PC-3 (cell line): ENCODE results near the gene SPCS2. TPM values are rescaled to one million over a fixed set of nuclear protein-coding genes. Genes with fewer than 3 reads are reported as not detected.
A peak's percentile ranks its signal among the peaks of the same experiment; 100 is the strongest.
"Not testable (repeated sequence)": the region's sequence is repeated elsewhere in the genome, so short reads cannot be mapped to it uniquely, and the experiment has no call there.

Experiments used
- ATAC-seq: fragments of 200-7000 bp; cut with Tn5 transposase; 2 replicates; pipeline ENCODE4 v1.9.1; 2020; ENCODE audit warnings: mild to moderate bottlenecking, moderate library complexity
- BruUV-seq: library from RNA; stranded (reverse); fragments of 400-500 nt; replicated peaks from 2 replicates; lab custom pipeline; 2021; lab: Mats Ljungman, UMichigan
- CTCF ChIA-PET: fragments of 300-600 bp; sonication (Branson Sonifier 250); formaldehyde crosslinking; loops from one replicate; lab custom pipeline; 2022; ENCODE audit warnings: antibody characterized with exemption; lab: Charles Lee
- POLR2A ChIA-PET: fragments of 300-600 bp; sonication (Branson Sonifier 250); formaldehyde crosslinking; loops from one replicate; lab custom pipeline; 2022; ENCODE audit warnings: antibody characterized with exemption; ENCODE audit not compliant: unreplicated experiment; lab: Charles Lee
- DNase-seq: peaks from one replicate; pipeline ENCODE4 v3.0.0-alpha.2; 2015
- H2AFZ ChIP-seq: fragments of 300-600 bp; sonication (generic); 2 replicates; pipeline ENCODE4 v1.6.0; 2016; ENCODE audit warnings: antibody characterized with exemption, low read length
- H3F3A ChIP-seq: fragments of 300-600 bp; sonication (generic); one replicate; pipeline ENCODE4 v1.6.0; 2017; ENCODE audit warnings: antibody characterized with exemption, low read length, control low read depth, mild to moderate bottlenecking; ENCODE audit not compliant: unreplicated experiment
- H3K27ac ChIP-seq: fragments of 300-600 bp; sonication (generic); 2 replicates; pipeline ENCODE4 v1.5.1; 2016; ENCODE audit warnings: mild to moderate bottlenecking, low read length
- H3K27me3 ChIP-seq: fragments of 300-600 bp; sonication (generic); 2 replicates; pipeline ENCODE4 v1.6.1; 2016; ENCODE audit warnings: low read length, mixed read lengths
- H3K36me3 ChIP-seq: fragments of 300-600 bp; sonication (generic); 2 replicates; pipeline ENCODE4 v1.6.1; 2016; ENCODE audit warnings: low read depth, mixed run types, low read length, mixed read lengths
- H3K4me1 ChIP-seq: fragments of 300-600 bp; sonication (generic); 2 replicates; pipeline ENCODE4 v1.5.1; 2016; ENCODE audit warnings: low read length; ENCODE audit not compliant: insufficient read depth
- H3K4me2 ChIP-seq: fragments of 300-600 bp; sonication (generic); 2 replicates; pipeline ENCODE4 v1.6.0; 2016; ENCODE audit warnings: low read length
- H3K4me3 ChIP-seq: fragments of 300-600 bp; sonication (generic); 2 replicates; pipeline ENCODE4 v1.5.1; 2016; ENCODE audit warnings: mild to moderate bottlenecking, low read length, mixed read lengths
- H3K79me2 ChIP-seq: fragments of 300-600 bp; sonication (generic); 2 replicates; pipeline ENCODE4 v1.6.1; 2017; ENCODE audit warnings: low read length, mixed read lengths
- H3K9ac ChIP-seq: fragments of 300-600 bp; sonication (generic); 2 replicates; pipeline ENCODE4 v1.6.0; 2016; ENCODE audit warnings: mild to moderate bottlenecking, low read length
- H3K9me2 ChIP-seq: fragments of 300-600 bp; sonication (generic); replicated peaks from 2 replicates; pipeline ENCODE4 v1.6.1; 2016; ENCODE audit warnings: mixed run types, low read length, mixed read lengths
- H3K9me3 ChIP-seq: fragments of 300-600 bp; sonication (generic); 2 replicates; pipeline ENCODE4 v1.6.1; 2016; ENCODE audit warnings: low read length, mixed read lengths
- H4K20me1 ChIP-seq: fragments of 300-600 bp; sonication (generic); 2 replicates; pipeline ENCODE4 v1.6.1; 2016; ENCODE audit warnings: low read length, mixed read lengths
- CTCF ChIP-seq: fragments of 300-600 bp; sonication (generic); conservative IDR thresholded peaks from 2 replicates; pipeline ENCODE4 v1.5.1; 2017; ENCODE audit warnings: antibody characterized with exemption, low read depth, mild to moderate bottlenecking, low read length
- EZH2 ChIP-seq: fragments of 300-600 bp; sonication (generic); IDR thresholded peaks from one replicate; pipeline ENCODE4 v1.6.1; 2017; ENCODE audit warnings: antibody characterized with exemption, mild to moderate bottlenecking, low read length; ENCODE audit not compliant: unreplicated experiment
- EZH2phosphoT487 ChIP-seq: fragments of 300-600 bp; sonication (generic); IDR thresholded peaks from 2 replicates; pipeline ENCODE4 v1.6.1; 2018; ENCODE audit warnings: mild to moderate bottlenecking, antibody characterized with exemption, low read length, borderline replicate concordance
- intact Hi-C: fragments of 100-400 bp; cut with micrococcal nuclease; formaldehyde crosslinking; loops from 2 replicates; pipeline ENCODE4 v1.9.0; 2023
- total RNA-seq: library from RNA; depleted of rRNA; stranded (reverse); fragments of >200 nt; gene quantifications from 2 replicates; pipeline ENCODE4 v1.2.3, GENCODE V29; 2014

The SPCS2 gene
- total RNA-seq, 1 experiment from 2014 or later = 129 TPM

GRCh38 chr11:75014129-75014528, 65.1 kb downstream of the SPCS2 start:
- H3K27ac ChIP-seq = no peak overlapping the region

GRCh38 chr11:75019200-75019599, 70.1 kb downstream of the SPCS2 start:
- H2AFZ ChIP-seq, DNase-seq, intact Hi-C loops, H3K27ac ChIP-seq, H3K4me2 ChIP-seq, H3K9me2 ChIP-seq, BruUV-seq, H3K4me1 ChIP-seq, H4K20me1 ChIP-seq, H3K36me3 ChIP-seq, H3K9me3 ChIP-seq, H3K27me3 ChIP-seq, POLR2A ChIA-PET, H3K9ac ChIP-seq, H3F3A ChIP-seq, H3K79me2 ChIP-seq, H3K4me3 ChIP-seq, CTCF ChIA-PET, ATAC-seq: not testable (repeated sequence)

More at GRCh38 chr11:75014129-75014528, 65.1 kb downstream of the SPCS2 start:
- Histone ChIP-seq H3K9me3 (no peaks in the 10 kb centered on the region), H3K4me3 (no peak overlapping the region), H3K27me3 (no peaks in the 10 kb centered on the region), H4K20me1 (no peaks in the 10 kb centered on the region), H2AFZ (no peak overlapping the region), H3K4me2 (no peak overlapping the region), H3K9me2 (no peaks in the 10 kb centered on the region), H3K79me2 (no peaks in the 10 kb centered on the region), H3K4me1 (no peaks in the 10 kb centered on the region), H3F3A (no peaks in the 10 kb centered on the region), H3K36me3 (peaks cover 9% of the 10 kb centered on the region; the same call in 1 of the 2 replicates), H3K9ac (no peak overlapping the region)
- ChIA-PET CTCF (interaction anchor here (0.5 kb wide), 1 partner anchor 241 kb away, joined by 5 read pairs; no protein-coding TSS in a partner anchor), POLR2A (interaction anchor here (0.6 kb wide), 1 partner anchor 67 kb away, joined by 6 read pairs; no protein-coding TSS in a partner anchor)
- TF ChIP-seq CTCF (peak; percentile 26; the same call in 1 of the 2 replicates), EZH2phosphoT487 (no peak), EZH2 (no peak)
- intact Hi-C loops = no loop called here
- peak; percentile 62 for DNase-seq
- peak; percentile 71 for ATAC-seq
- no TSS peak for BruUV-seq

GRCh38 chr11:75020328-75020727, 71.3 kb downstream of the SPCS2 start:
- H3K9ac ChIP-seq, DNase-seq, H3K36me3 ChIP-seq, H4K20me1 ChIP-seq, CTCF ChIA-PET, H3K4me1 ChIP-seq, POLR2A ChIA-PET, intact Hi-C loops, H3K27me3 ChIP-seq, H3K9me2 ChIP-seq, H3K4me2 ChIP-seq, H3F3A ChIP-seq, H3K9me3 ChIP-seq, H3K4me3 ChIP-seq, H2AFZ ChIP-seq, ATAC-seq, H3K27ac ChIP-seq, BruUV-seq, H3K79me2 ChIP-seq: not testable (repeated sequence)

GRCh38 chr11:75022296-75022695, 73.2 kb downstream of the SPCS2 start:
- ATAC-seq (no peak), DNase-seq (no peak)
- H3F3A ChIP-seq = no peaks in the 10 kb centered on the region
- no peaks in the 10 kb centered on the region for H3K9me2 ChIP-seq
- BruUV-seq = no TSS peak
- intact Hi-C loops = no loop called here
- no peak overlapping the region for H2AFZ ChIP-seq
- H4K20me1 ChIP-seq = no peaks in the 10 kb centered on the region
- H3K9me3 ChIP-seq = no peaks in the 10 kb centered on the region
- H3K79me2 ChIP-seq = no peaks in the 10 kb centered on the region
- CTCF ChIA-PET = interaction anchor here (0.6 to 2.1 kb wide), 6 partner anchors 9 to 230 kb away, joined by 3 to 16 read pairs (median 6); no protein-coding TSS in a partner anchor
- H3K27me3 ChIP-seq = no peaks in the 10 kb centered on the region
- H3K4me2 ChIP-seq = no peak overlapping the region
- no peaks in the 10 kb centered on the region for H3K36me3 ChIP-seq
- no peaks in the 10 kb centered on the region for H3K4me1 ChIP-seq
- no peak overlapping the region for H3K9ac ChIP-seq
- POLR2A ChIA-PET = interaction anchor here (0.7 kb wide), 1 partner anchor 34 kb away, joined by 5 read pairs; the partner anchor contains the start of gene NEU3
- H3K27ac ChIP-seq = no peak overlapping the region
- no peak overlapping the region for H3K4me3 ChIP-seq
- TF ChIP-seq CTCF = no peak
- TF ChIP-seq EZH2phosphoT487 = no peak
- TF ChIP-seq EZH2 = no peak
